Endothelial cell (in vitro differentiated cells): ENCODE results near the gene LYRM1. TPM values are rescaled to one million over a fixed set of nuclear protein-coding genes. Genes with fewer than 3 reads are reported as not detected.
A peak's percentile ranks its signal among the peaks of the same experiment; 100 is the strongest.

Experiments used
- DNase-seq: peaks from one replicate; pipeline ENCODE4 v3.0.0; 2021; ENCODE audit warnings: low spot score
- H3K27ac Mint-ChIP-seq: one replicate; pipeline ENCODE4 v1.8.0; 2021; ENCODE audit warnings: mixed read lengths, inconsistent platforms; ENCODE audit not compliant: unreplicated experiment
- H3K27me3 Mint-ChIP-seq: one replicate; pipeline ENCODE4 v1.8.0; 2021; ENCODE audit warnings: mild to moderate bottlenecking, moderate library complexity, mixed read lengths, inconsistent platforms; ENCODE audit not compliant: unreplicated experiment
- H3K36me3 Mint-ChIP-seq: one replicate; pipeline ENCODE4 v1.8.0; 2021; ENCODE audit warnings: mild to moderate bottlenecking, low read depth, mixed read lengths, inconsistent platforms; ENCODE audit not compliant: unreplicated experiment
- H3K4me1 Mint-ChIP-seq: one replicate; pipeline ENCODE4 v1.8.0; 2021; ENCODE audit warnings: mild to moderate bottlenecking, mixed read lengths, inconsistent platforms; ENCODE audit not compliant: unreplicated experiment
- H3K4me3 Mint-ChIP-seq: one replicate; pipeline ENCODE4 v1.8.0; 2021; ENCODE audit warnings: mild to moderate bottlenecking, mixed read lengths, inconsistent platforms; ENCODE audit not compliant: unreplicated experiment
- H3K9me3 Mint-ChIP-seq: one replicate; pipeline ENCODE4 v1.8.0; 2021; ENCODE audit warnings: mixed read lengths, inconsistent platforms; ENCODE audit not compliant: unreplicated experiment
- CTCF ChIP-seq: fragments of 200-600 bp; sonication (generic); IDR thresholded peaks from one replicate; pipeline ENCODE4 v1.5.0; 2021; ENCODE audit warnings: antibody characterized with exemption; ENCODE audit not compliant: unreplicated experiment
- total RNA-seq: library from RNA; stranded (reverse); fragmentation: NEBNext Ultra II Directional; extraction: Animal tissue kit (Norgen Biotek cat#: 25700); gene quantifications from one replicate; pipeline ENCODE4 v1.2.1, GENCODE V29; 2021; ENCODE audit not compliant: unreplicated experiment

Gene LYRM1
- total RNA-seq, 1 donor from 2014 or later, result 14.0 TPM

- Mint-ChIP-seq H3K4me3 (no peak overlapping the region), H3K27ac (peak overlapping the region; percentile 17), H3K27me3 (no peaks in the 10 kb centered on the region), H3K9me3 (no peaks in the 10 kb centered on the region), H3K4me1 (peaks cover 40% of the 10 kb centered on the region), H3K36me3 (no peaks in the 10 kb centered on the region)
- no peak for TF ChIP-seq CTCF
- no peak for DNase-seq
Observed at GRCh38 chr16:20853981-20854620, 46.5 kb upstream of the LYRM1 start.

GRCh38 chr16:20854963-20855362, 45.6 kb upstream of the LYRM1 start:
- peaks cover 44% of the 10 kb centered on the region for H3K4me1 Mint-ChIP-seq
- no peaks in the 10 kb centered on the region for H3K27me3 Mint-ChIP-seq
- no peak for DNase-seq
- H3K9me3 Mint-ChIP-seq, result no peaks in the 10 kb centered on the region
- TF ChIP-seq CTCF, result no peak
- H3K27ac Mint-ChIP-seq, result no peak overlapping the region
- H3K4me3 Mint-ChIP-seq, result no peak overlapping the region
- H3K36me3 Mint-ChIP-seq, result peaks cover 6% of the 10 kb centered on the region

GRCh38 chr16:20857281-20857680, 43.3 kb upstream of the LYRM1 start:
- Mint-ChIP-seq H3K9me3 (no peaks in the 10 kb centered on the region), H3K4me3 (no peak overlapping the region), H3K27me3 (no peaks in the 10 kb centered on the region), H3K36me3 (peaks cover 14% of the 10 kb centered on the region), H3K4me1 (peaks cover 39% of the 10 kb centered on the region), H3K27ac (no peak overlapping the region)
- TF ChIP-seq CTCF, result no peak
- no peak for DNase-seq

- TF ChIP-seq CTCF, result no peak
- Mint-ChIP-seq H3K9me3 (no peaks in the 10 kb centered on the region), H3K27ac (peak overlapping the region; percentile 48), H3K36me3 (peaks cover 14% of the 10 kb centered on the region), H3K4me3 (no peak overlapping the region), H3K4me1 (peaks cover 23% of the 10 kb centered on the region), H3K27me3 (no peaks in the 10 kb centered on the region)
- DNase-seq, result no peak
Observed at GRCh38 chr16:20859229-20859628, 41.3 kb upstream of the LYRM1 start.

- peaks cover 18% of the 10 kb centered on the region for H3K4me1 Mint-ChIP-seq
- DNase-seq, result no peak
- H3K27me3 Mint-ChIP-seq, result no peaks in the 10 kb centered on the region
- no peaks in the 10 kb centered on the region for H3K9me3 Mint-ChIP-seq
- peak overlapping the region; percentile 12 for H3K27ac Mint-ChIP-seq
- H3K4me3 Mint-ChIP-seq, result no peak overlapping the region
- TF ChIP-seq CTCF, result no peak
- peaks cover 14% of the 10 kb centered on the region for H3K36me3 Mint-ChIP-seq
Observed at GRCh38 chr16:20859699-20860098, 40.9 kb upstream of the LYRM1 start.
